GM06990 (cell line): ENCODE results near the gene MAN1A1.

Experiments used
- DNase-seq: peaks from one replicate; pipeline ENCODE4 v3.0.0-alpha.2; 2011; ENCODE audit not compliant: insufficient read length; ENCODE audit errors: extremely low read depth
- H3K27me3 ChIP-seq: replicated peaks from 2 replicates; pipeline ENCODE4 v1.6.0; 2011; ENCODE audit warnings: low read length; ENCODE audit not compliant: control insufficient read depth, insufficient read depth
- H3K36me3 ChIP-seq: 2 replicates; pipeline ENCODE4 v1.5.1; 2011; ENCODE audit warnings: low read length; ENCODE audit not compliant: control insufficient read depth, insufficient read depth
- H3K4me3 ChIP-seq: replicated peaks from 2 replicates; pipeline ENCODE4 v1.5.1; 2011; ENCODE audit warnings: low read depth, mild to moderate bottlenecking, control low read depth, low read length
- TF ChIP-seq, protein P1 (sequence below): IDR thresholded peaks from 2 replicates; pipeline ENCODE4 v1.5.1; 2011; ENCODE audit warnings: low read length, control low read depth, mild to moderate bottlenecking, inconsistent platforms; ENCODE audit not compliant: insufficient read depth, poor library complexity, severe bottlenecking

The MAN1A1 gene

DNA sequence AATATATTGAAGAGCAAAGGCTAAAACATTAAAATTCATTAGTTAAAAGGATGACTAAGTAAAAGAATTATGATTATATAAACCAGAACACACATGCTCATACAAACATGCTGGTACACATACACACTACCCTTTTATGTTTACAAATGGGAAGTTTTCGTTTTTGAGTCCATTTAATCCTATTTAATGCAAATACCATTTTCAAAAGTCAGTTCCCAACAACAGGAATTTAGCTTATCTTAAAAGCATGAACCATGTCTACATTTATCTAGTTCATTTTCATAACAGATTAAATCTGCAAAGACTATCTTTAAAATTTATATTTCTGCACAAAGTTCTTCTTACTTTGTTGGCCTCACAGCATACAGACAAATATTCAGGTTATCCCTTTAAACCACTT is 42.5 kb downstream of the MAN1A1 start:
- TF ChIP-seq, protein P1, sequence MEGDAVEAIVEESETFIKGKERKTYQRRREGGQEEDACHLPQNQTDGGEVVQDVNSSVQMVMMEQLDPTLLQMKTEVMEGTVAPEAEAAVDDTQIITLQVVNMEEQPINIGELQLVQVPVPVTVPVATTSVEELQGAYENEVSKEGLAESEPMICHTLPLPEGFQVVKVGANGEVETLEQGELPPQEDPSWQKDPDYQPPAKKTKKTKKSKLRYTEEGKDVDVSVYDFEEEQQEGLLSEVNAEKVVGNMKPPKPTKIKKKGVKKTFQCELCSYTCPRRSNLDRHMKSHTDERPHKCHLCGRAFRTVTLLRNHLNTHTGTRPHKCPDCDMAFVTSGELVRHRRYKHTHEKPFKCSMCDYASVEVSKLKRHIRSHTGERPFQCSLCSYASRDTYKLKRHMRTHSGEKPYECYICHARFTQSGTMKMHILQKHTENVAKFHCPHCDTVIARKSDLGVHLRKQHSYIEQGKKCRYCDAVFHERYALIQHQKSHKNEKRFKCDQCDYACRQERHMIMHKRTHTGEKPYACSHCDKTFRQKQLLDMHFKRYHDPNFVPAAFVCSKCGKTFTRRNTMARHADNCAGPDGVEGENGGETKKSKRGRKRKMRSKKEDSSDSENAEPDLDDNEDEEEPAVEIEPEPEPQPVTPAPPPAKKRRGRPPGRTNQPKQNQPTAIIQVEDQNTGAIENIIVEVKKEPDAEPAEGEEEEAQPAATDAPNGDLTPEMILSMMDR: no peak
- H3K27me3 ChIP-seq: no peaks in the 10 kb centered on the region
- no peak for DNase-seq
- no peak overlapping the region for H3K4me3 ChIP-seq
- no peaks in the 10 kb centered on the region; the same call in 1 of the 2 replicates for H3K36me3 ChIP-seq

DNA sequence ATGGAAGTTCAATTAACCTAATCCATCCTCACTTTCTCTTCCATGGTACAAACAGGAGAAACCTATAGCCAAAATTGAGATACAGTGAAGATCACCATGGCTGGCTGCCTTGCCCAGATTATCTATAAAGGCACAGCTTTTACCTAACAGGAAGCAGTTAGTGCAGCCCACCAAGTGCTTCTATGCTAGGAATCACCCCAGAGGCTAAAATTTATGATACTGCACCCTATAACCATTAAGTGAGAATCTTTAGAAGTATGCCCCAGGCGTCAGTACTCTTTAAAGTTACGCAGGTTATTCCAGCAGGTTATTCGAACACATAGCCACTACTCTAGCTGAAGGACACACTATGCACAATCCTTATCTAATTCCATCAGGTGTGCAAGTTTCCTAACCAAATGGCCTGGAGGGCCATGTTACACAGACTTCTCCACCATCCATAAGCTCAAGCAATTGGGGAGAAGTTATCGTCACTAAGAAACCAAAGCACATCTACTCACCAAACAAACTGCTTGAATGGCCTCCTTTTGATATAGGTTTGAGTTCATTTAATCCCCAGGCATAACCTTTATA is 43.1 kb downstream of the MAN1A1 start:
- TF ChIP-seq, protein P1: no peak
- Histone ChIP-seq H3K4me3 (no peak overlapping the region), H3K27me3 (no peaks in the 10 kb centered on the region), H3K36me3 (no peaks in the 10 kb centered on the region; the same call in none of the 2 replicates)
- no peak for DNase-seq

DNA sequence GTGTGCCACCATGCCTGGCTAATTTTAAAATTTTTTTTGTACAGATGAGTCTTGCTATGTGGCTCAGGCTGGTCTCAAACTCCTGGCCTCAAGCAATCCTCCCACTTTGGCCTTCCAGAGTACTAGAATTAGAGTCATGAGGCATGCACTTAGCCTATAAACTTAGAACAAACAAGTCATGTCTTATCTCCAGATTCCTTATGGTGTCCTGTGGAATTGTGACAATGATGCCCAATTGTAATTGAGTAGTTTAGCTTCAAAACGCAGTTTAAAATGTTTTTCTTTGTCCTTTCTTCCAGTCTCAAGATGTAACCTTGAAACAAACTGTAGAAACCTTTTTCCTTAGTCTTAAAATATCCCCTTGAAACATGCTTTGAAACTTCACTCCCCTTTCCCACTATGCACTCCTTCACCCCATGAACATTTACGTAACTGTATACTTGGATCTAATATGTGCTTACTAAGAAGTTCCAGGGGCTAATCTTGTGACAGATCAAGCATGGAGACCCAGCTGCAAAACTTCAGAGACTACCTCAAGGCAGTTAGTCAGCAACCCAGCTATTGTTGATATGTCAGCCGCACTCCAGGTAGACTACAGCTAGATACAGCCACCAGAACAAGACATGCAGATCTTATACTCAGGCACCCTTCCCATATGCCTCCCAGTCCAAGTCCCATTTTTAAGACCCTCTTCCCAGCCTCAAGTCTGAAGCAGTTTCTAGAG is 46.2 kb downstream of the MAN1A1 start:
- Histone ChIP-seq H3K36me3 (no peaks in the 10 kb centered on the region; the same call in none of the 2 replicates), H3K4me3 (no peak overlapping the region)
- TF ChIP-seq, protein P1: no peak

DNA sequence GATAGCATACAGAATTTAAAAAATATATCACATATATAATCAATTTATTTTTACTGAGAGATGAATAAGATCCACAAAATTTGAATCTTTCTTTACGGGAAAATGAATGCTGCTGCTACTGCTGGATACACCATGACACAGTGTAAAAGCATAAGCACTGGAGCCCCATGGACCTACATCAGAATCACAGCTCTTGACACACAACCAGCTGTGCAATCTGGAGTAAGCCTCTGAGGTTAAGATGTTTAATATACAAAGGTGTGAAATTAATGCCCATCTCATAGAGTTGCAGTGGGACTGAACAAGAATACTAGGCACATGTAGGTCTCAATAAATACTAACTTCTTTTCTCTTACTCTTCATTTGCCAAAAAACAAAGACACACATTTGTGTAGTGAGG is 48.1 kb downstream of the MAN1A1 start:
- Histone ChIP-seq H3K36me3 (no peaks in the 10 kb centered on the region; the same call in none of the 2 replicates), H3K27me3 (no peaks in the 10 kb centered on the region), H3K4me3 (no peak overlapping the region)
- DNase-seq: no peak
- TF ChIP-seq, protein P1: no peak

More for the DNA sequence above, 46.2 kb downstream of the MAN1A1 start:
- H3K27me3 ChIP-seq: no peaks in the 10 kb centered on the region
- DNase-seq: no peak

DNA sequence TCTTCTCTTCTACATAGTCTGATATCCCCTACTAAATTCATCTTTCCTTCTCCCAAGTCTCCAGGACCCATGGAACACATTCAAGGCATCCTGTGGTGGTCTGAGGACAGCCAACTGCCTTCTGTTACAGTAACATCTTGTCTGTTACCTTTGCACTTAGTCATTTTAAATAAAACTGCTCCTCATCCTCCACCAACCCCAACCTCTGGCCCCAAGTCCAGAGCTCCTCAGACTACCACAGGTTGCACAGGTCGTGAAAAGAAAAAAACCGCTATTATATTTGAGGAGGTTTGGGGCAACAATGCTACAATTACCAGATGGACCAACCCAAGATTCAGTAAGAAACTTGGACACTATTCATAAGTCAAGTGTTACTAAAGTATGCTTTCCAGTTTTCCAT is 49.9 kb downstream of the MAN1A1 start:
- H3K4me3 ChIP-seq: no peak overlapping the region
- no peak for DNase-seq
- TF ChIP-seq, protein P1: no peak
- no peaks in the 10 kb centered on the region for H3K27me3 ChIP-seq
- no peaks in the 10 kb centered on the region; the same call in 1 of the 2 replicates for H3K36me3 ChIP-seq
